ENCODE measurements around the gene RPL4. TPM values are rescaled to one million over a fixed set of nuclear protein-coding genes. Genes with fewer than 3 reads are reported as not detected.

The RPL4 gene
- total RNA-seq, 1 donor from 2014 or later = 1,702 TPM

DNA sequence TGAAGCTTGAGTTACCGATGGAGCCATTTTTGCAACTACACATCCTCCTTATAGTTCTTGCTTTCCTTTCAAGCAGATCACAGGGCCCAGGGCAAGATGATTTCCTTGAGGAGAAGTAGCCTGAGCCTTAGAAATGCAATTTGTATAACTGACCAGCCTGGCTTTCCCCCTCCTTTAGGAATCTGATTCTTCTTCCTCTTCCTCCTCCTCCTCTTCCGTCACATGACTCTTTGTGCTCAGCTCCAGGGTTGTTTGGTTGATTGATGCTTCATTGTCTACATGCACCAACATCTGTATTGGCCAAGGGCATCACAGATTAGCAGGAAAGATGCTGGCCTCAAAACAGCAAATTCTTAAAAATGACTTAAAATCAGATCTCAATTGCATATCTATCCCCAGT, 10.4 kb downstream of the RPL4 start:
- Histone ChIP-seq H3K9ac (ENCODE audit: low read depth in 1 of 3, low read length in 3 of 3) (no peak overlapping the region), H3K9me3 (ENCODE audit: control insufficient read depth in 3 of 3, low read length in 3 of 3) (no peaks in the 10 kb centered on the region), H3K36me3 (ENCODE audit: control insufficient read depth in 3 of 3, insufficient read depth in 3 of 3, low read length in 3 of 3) (peaks cover 27 to 59% (median 54%) of the 10 kb centered on the region in 3 donors), H3K27ac (ENCODE audit: low read depth, low read length) (no peak overlapping the region), H3K4me3 (ENCODE audit: low read length in 3 of 3) (no peak overlapping the region), H3K27me3 (ENCODE audit: control insufficient read depth in 3 of 3, insufficient read depth in 3 of 3, low read length in 3 of 3) (no peaks in the 10 kb centered on the region), H3K4me1 (ENCODE audit: control insufficient read depth in 3 of 3, insufficient read depth in 3 of 3, low read length in 3 of 3) (peaks cover 21 to 35% (median 27%) of the 10 kb centered on the region in 3 donors)

DNA sequence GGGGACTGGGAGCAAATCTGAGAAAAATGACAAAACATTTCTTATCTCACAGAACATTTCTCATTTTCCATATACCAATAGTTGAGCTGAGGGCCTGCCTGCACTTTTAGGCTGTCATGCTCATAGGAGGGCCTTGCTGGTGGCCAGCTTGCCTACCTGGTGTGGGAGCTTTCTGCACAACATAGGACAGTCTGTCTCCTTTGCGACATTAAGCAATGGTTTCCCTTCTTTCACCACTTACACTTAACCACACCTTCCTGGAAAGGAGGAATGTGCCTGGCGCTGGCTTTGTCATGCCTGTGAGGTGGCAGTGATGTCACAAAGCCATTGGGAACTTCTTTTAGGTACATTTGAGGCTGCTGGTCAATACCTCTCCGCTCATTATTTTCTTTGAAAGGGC, 12.8 kb downstream of the RPL4 start:
- Histone ChIP-seq H3K9ac (ENCODE audit: low read depth in 1 of 3, low read length in 3 of 3) (no peak overlapping the region), H3K36me3 (ENCODE audit: control insufficient read depth in 3 of 3, insufficient read depth in 3 of 3, low read length in 3 of 3) (peaks cover 28 to 67% (median 51%) of the 10 kb centered on the region in 3 donors), H3K27ac (ENCODE audit: low read depth, low read length) (no peak overlapping the region), H3K4me1 (ENCODE audit: control insufficient read depth in 3 of 3, insufficient read depth in 3 of 3, low read length in 3 of 3) (peaks cover 13 to 16% (median 15%) of the 10 kb centered on the region in 3 donors), H3K4me3 (ENCODE audit: low read length in 3 of 3) (no peak overlapping the region), H3K9me3 (ENCODE audit: control insufficient read depth in 3 of 3, low read length in 3 of 3) (no peaks in the 10 kb centered on the region), H3K27me3 (ENCODE audit: control insufficient read depth in 3 of 3, insufficient read depth in 3 of 3, low read length in 3 of 3) (no peaks in the 10 kb centered on the region)

DNA sequence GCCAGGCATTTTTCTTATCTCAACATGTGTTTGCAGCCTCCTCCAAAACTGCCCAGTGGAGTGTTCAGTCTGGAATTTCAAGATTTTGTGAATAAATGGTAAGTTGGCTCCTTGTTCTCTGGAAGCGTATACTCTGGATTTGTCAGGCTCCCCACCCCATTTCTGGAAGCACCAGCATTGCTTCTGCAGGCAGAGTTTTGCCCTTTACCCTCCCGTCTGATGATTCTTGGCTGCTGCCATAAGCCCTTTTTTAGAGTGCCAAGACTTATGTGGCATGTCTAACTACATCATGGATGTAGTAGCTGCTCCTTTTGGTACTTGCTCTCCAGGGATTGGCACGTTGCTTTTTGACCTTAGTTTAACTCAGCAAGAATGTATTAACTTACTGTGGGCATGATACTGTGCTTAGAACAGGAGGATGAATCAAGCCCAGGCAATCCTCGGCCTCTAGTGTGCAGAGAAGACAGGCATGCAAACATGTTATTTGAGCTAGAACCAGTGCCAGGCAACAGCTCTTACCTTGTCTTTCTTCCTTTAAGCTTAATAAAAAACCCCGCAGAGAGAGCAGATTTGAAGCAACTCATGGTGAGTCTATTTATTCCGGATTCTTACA, 15.4 kb downstream of the RPL4 start:
- H3K4me1 ChIP-seq (ENCODE audit: control insufficient read depth in 3 of 3, insufficient read depth in 3 of 3, low read length in 3 of 3) = peaks cover 12 to 18% (median 14%) of the 10 kb centered on the region in 3 donors
- no peak overlapping the region for H3K9ac ChIP-seq (ENCODE audit: low read depth in 1 of 3, low read length in 3 of 3)
- peaks cover 28 to 70% (median 45%) of the 10 kb centered on the region in 3 donors for H3K36me3 ChIP-seq (ENCODE audit: control insufficient read depth in 3 of 3, insufficient read depth in 3 of 3, low read length in 3 of 3)
- H3K9me3 ChIP-seq (ENCODE audit: control insufficient read depth in 3 of 3, low read length in 3 of 3) = no peaks in the 10 kb centered on the region
- H3K27me3 ChIP-seq (ENCODE audit: control insufficient read depth in 3 of 3, insufficient read depth in 3 of 3, low read length in 3 of 3) = no peaks in the 10 kb centered on the region
- H3K4me3 ChIP-seq (ENCODE audit: low read length in 3 of 3) = no peak overlapping the region
- H3K27ac ChIP-seq (ENCODE audit: low read depth, low read length) = no peak overlapping the region

DNA sequence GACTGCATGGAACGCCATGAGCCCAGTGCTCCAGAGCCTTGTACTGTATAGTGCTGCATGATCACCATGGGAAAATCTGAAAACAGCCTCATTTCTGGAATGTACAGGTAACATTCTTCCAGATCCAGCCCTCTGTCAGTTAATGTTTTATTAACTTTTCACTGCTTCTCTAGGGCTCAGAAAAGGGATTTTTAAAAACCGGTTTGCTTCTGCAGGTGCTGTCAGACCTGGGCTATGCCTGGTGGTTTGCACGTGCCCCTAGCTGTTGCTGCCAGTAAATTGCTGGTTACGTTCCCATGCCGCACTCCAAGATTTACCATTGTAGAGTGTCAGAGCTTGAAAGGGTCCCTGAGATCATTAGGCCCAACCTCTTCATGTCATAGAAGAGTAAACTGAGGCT, 16.1 kb downstream of the RPL4 start:
- no peaks in the 10 kb centered on the region for H3K9me3 ChIP-seq (ENCODE audit: control insufficient read depth in 3 of 3, low read length in 3 of 3)
- no peak overlapping the region for H3K4me3 ChIP-seq (ENCODE audit: low read length in 3 of 3)
- peaks cover 12 to 18% (median 14%) of the 10 kb centered on the region in 3 donors for H3K4me1 ChIP-seq (ENCODE audit: control insufficient read depth in 3 of 3, insufficient read depth in 3 of 3, low read length in 3 of 3)
- no peak overlapping the region for H3K9ac ChIP-seq (ENCODE audit: low read depth in 1 of 3, low read length in 3 of 3)
- H3K36me3 ChIP-seq (ENCODE audit: control insufficient read depth in 3 of 3, insufficient read depth in 3 of 3, low read length in 3 of 3) = peaks cover 25 to 65% (median 40%) of the 10 kb centered on the region in 3 donors
- no peak overlapping the region for H3K27ac ChIP-seq (ENCODE audit: low read depth, low read length)
- no peaks in the 10 kb centered on the region for H3K27me3 ChIP-seq (ENCODE audit: control insufficient read depth in 3 of 3, insufficient read depth in 3 of 3, low read length in 3 of 3)

DNA sequence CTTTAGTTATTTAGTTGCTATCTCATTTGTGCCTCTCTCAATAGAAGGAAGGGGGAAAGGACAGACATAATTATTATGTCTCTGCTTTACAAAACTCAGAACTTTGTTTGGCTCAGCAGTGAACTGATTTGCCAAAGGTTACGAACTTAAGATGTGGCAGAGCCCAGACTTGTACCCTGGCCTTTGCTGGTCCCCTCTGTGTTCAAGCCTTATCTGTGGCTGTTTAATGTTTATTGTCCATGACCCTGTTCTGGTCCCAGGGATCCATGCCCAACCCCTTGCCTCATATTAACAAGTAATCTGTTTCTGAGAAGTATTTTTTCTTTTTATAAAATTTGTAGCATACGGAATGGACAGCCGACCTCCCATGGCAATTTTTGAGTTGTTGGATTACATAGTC, 17.8 kb downstream of the RPL4 start:
- Histone ChIP-seq H3K36me3 (ENCODE audit: control insufficient read depth in 3 of 3, insufficient read depth in 3 of 3, low read length in 3 of 3) (peaks cover 19 to 58% (median 42%) of the 10 kb centered on the region in 3 donors), H3K4me1 (ENCODE audit: control insufficient read depth in 3 of 3, insufficient read depth in 3 of 3, low read length in 3 of 3) (peaks cover 12 to 22% (median 18%) of the 10 kb centered on the region in 3 donors), H3K9ac (ENCODE audit: low read depth in 1 of 3, low read length in 3 of 3) (no peak overlapping the region), H3K27me3 (ENCODE audit: control insufficient read depth in 3 of 3, insufficient read depth in 3 of 3, low read length in 3 of 3) (no peaks in the 10 kb centered on the region), H3K27ac (ENCODE audit: low read depth, low read length) (no peak overlapping the region), H3K4me3 (ENCODE audit: low read length in 3 of 3) (no peak overlapping the region), H3K9me3 (ENCODE audit: control insufficient read depth in 3 of 3, low read length in 3 of 3) (no peaks in the 10 kb centered on the region)

DNA sequence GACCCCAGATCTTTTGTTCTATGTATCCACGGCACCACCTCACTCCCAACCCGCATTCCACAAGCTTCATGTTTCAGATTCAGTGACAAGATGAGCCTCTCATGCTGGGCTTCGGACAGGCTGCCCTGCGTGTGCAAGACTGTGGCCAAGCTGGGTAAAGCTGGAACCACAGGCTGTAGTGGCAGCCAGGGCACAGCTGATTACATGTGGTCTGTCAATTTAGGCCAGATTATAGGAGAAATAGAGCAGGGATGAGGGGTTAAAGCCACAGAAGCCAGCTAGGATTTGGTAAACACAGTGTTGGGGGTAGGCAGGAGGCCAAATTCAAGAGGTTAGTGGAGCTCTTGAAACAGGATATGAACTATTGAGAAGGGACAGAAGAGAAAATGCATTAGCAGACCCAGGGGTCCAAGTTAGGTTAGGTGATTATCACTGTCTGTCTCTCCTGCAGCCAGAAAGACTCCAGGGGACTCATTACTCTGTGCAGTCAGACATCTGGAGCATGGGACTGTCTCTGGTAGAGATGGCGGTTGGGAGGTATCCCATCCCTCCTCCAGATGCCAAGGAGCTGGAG, 20.0 kb downstream of the RPL4 start:
- Histone ChIP-seq H3K27me3 (ENCODE audit: control insufficient read depth in 3 of 3, insufficient read depth in 3 of 3, low read length in 3 of 3) (no peaks in the 10 kb centered on the region), H3K27ac (ENCODE audit: low read depth, low read length) (no peak overlapping the region), H3K9ac (ENCODE audit: low read depth in 1 of 3, low read length in 3 of 3) (peak overlapping the region in 1 of 3 donors; percentile 11), H3K4me1 (ENCODE audit: control insufficient read depth in 3 of 3, insufficient read depth in 3 of 3, low read length in 3 of 3) (peaks cover 10 to 17% (median 12%) of the 10 kb centered on the region in 3 donors), H3K4me3 (ENCODE audit: low read length in 3 of 3) (no peak overlapping the region), H3K9me3 (ENCODE audit: control insufficient read depth in 3 of 3, low read length in 3 of 3) (no peaks in the 10 kb centered on the region), H3K36me3 (ENCODE audit: control insufficient read depth in 3 of 3, insufficient read depth in 3 of 3, low read length in 3 of 3) (peaks cover 18 to 45% (median 36%) of the 10 kb centered on the region in 3 donors)

DNA sequence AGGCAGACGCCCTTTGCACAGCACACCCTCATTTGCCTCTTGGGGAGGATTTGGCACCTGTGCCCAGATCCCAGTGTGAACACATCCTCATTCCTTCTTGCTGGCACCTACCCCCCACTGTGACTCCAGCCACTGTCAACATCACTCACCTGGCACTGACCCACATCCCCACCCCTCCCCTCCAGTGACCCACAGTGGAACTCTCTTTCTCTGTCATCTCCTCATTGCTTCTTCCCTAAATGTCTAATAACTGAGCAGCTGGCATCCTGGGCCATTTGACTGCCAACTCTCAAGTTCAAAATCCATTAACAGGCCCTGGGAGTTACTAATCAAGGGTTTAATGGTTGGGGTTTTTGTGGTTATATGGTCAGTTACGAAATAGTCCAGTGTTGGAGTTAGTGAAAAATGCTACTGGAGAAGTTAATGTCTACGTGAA, 21.5 kb downstream of the RPL4 start:
- peaks cover 5 to 11% (median 10%) of the 10 kb centered on the region in 3 donors for H3K4me1 ChIP-seq (ENCODE audit: control insufficient read depth in 3 of 3, insufficient read depth in 3 of 3, low read length in 3 of 3)
- H3K27ac ChIP-seq (ENCODE audit: low read depth, low read length) = no peak overlapping the region
- no peaks in the 10 kb centered on the region for H3K27me3 ChIP-seq (ENCODE audit: control insufficient read depth in 3 of 3, insufficient read depth in 3 of 3, low read length in 3 of 3)
- no peaks in the 10 kb centered on the region for H3K9me3 ChIP-seq (ENCODE audit: control insufficient read depth in 3 of 3, low read length in 3 of 3)
- peaks cover 17 to 35% (median 26%) of the 10 kb centered on the region in 3 donors for H3K36me3 ChIP-seq (ENCODE audit: control insufficient read depth in 3 of 3, insufficient read depth in 3 of 3, low read length in 3 of 3)
- H3K4me3 ChIP-seq (ENCODE audit: low read length in 3 of 3) = no peak overlapping the region
- no peak overlapping the region for H3K9ac ChIP-seq (ENCODE audit: low read depth in 1 of 3, low read length in 3 of 3)

DNA sequence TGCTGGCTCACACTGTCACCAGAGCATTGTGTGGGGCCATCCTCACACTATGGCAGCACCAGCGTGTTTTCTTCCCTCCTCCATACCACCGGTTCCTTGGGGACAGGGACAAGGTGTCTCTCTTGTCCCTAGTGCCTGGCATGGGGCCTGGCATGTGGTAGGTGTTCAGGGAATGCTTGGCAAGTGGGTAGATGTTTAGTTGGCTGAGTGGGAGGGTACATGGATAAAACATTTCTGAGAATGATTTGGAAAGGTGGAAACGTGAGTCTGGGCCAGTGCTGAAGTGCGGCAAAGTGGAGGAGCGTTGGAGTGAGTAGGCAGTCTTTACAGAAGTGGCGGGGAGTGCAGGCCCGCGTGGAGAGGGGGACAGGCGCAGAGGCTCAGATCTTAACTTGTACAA, 22.1 kb downstream of the RPL4 start:
- Histone ChIP-seq H3K9me3 (ENCODE audit: control insufficient read depth in 3 of 3, low read length in 3 of 3) (no peaks in the 10 kb centered on the region), H3K4me3 (ENCODE audit: low read length in 3 of 3) (peak overlapping the region in 1 of 3 donors; percentile 22), H3K27me3 (ENCODE audit: control insufficient read depth in 3 of 3, insufficient read depth in 3 of 3, low read length in 3 of 3) (no peaks in the 10 kb centered on the region), H3K27ac (ENCODE audit: low read depth, low read length) (no peak overlapping the region), H3K4me1 (ENCODE audit: control insufficient read depth in 3 of 3, insufficient read depth in 3 of 3, low read length in 3 of 3) (peaks cover 5 to 11% (median 10%) of the 10 kb centered on the region in 3 donors), H3K9ac (ENCODE audit: low read depth in 1 of 3, low read length in 3 of 3) (no peak overlapping the region), H3K36me3 (ENCODE audit: control insufficient read depth in 3 of 3, insufficient read depth in 3 of 3, low read length in 3 of 3) (peaks cover 11 to 29% (median 25%) of the 10 kb centered on the region in 3 donors)

DNA sequence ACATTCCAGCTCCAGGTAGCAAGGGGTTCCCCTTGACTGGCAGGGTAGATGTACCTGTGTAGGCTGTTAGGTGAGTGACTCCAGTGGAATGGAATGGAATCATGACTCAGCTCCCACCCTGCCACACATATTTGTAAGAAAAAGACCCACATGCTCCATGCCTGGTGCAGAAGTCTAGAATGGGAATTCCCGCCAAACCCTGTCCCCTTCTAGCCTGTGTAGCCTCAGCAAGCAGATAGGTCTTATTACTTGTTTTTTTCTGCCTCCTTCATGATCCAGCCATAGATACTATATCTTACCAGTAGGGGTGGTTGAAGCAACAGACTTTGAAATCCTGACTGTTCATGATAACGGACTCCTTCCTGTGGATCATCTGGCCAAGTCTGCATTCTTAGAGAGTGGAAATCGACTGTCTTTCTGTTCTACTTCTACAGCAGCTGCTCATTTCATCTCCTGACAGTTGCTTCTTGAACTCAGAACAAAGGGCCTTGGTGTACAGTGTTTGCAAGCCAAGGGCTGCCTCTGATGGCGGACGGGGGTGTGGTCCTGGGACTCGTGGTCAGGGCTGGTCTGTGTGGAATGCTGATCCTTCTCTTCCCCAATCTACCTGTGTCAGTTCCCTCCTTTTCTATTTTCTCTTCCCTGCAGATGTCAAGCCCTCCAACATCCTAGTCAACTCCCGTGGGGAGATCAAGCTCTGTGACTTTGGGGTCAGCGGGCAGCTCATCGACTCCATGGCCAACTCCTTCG, 23.4 kb downstream of the RPL4 start:
- Histone ChIP-seq H3K9ac (ENCODE audit: low read depth in 1 of 3, low read length in 3 of 3) (no peak overlapping the region), H3K27ac (ENCODE audit: low read depth, low read length) (no peak overlapping the region)

DNA sequence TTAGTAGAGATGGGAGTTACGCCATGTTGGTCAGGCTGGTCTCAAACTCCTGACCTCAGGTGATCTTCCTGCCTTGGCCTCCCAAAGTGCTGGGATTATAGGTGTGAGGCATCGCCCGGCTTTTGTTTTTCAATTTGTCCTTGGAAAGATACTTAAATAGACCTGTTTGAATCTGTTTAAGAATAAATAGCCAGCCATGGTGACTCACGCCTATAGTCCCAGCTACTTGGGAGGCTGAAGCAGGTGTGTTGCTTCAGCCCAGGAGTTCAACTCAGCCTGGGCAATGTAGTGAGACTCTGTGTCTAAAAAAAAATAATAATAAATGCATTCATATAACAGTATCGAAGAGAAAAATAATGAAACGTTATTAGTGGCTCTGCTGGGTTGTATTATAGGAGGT, 24.4 kb downstream of the RPL4 start:
- H3K4me1 ChIP-seq (ENCODE audit: control insufficient read depth in 3 of 3, insufficient read depth in 3 of 3, low read length in 3 of 3) = peaks cover 5 to 11% (median 10%) of the 10 kb centered on the region in 3 donors
- no peak overlapping the region for H3K27ac ChIP-seq (ENCODE audit: low read depth, low read length)
- peaks cover 9 to 21% (median 18%) of the 10 kb centered on the region in 3 donors for H3K36me3 ChIP-seq (ENCODE audit: control insufficient read depth in 3 of 3, insufficient read depth in 3 of 3, low read length in 3 of 3)
- H3K9me3 ChIP-seq (ENCODE audit: control insufficient read depth in 3 of 3, low read length in 3 of 3) = no peaks in the 10 kb centered on the region
- no peaks in the 10 kb centered on the region for H3K27me3 ChIP-seq (ENCODE audit: control insufficient read depth in 3 of 3, insufficient read depth in 3 of 3, low read length in 3 of 3)
- H3K9ac ChIP-seq (ENCODE audit: low read depth in 1 of 3, low read length in 3 of 3) = no peak overlapping the region
- H3K4me3 ChIP-seq (ENCODE audit: low read length in 3 of 3) = no peak overlapping the region

More for the DNA sequence above, 23.4 kb downstream of the RPL4 start:
- Histone ChIP-seq H3K4me1 (ENCODE audit: control insufficient read depth in 3 of 3, insufficient read depth in 3 of 3, low read length in 3 of 3) (peaks cover 5 to 11% (median 10%) of the 10 kb centered on the region in 3 donors), H3K4me3 (ENCODE audit: low read length in 3 of 3) (no peak overlapping the region), H3K27me3 (ENCODE audit: control insufficient read depth in 3 of 3, insufficient read depth in 3 of 3, low read length in 3 of 3) (no peaks in the 10 kb centered on the region), H3K9me3 (ENCODE audit: control insufficient read depth in 3 of 3, low read length in 3 of 3) (no peaks in the 10 kb centered on the region), H3K36me3 (ENCODE audit: control insufficient read depth in 3 of 3, insufficient read depth in 3 of 3, low read length in 3 of 3) (peaks cover 11 to 24% (median 22%) of the 10 kb centered on the region in 3 donors)
